GM21786 (cell line): ENCODE data around the gene PITPNC1.
"Not testable (repeated sequence)": the region's sequence is repeated elsewhere in the genome, so short reads cannot be mapped to it uniquely, and the experiment has no call there.

Experiments
- ATAC-seq: cut with Tn5 transposase; IDR thresholded peaks from one replicate; pipeline ENCODE4 v1.9.1; 2021; ENCODE audit not compliant: unreplicated experiment

PITPNC1 gene

DNA sequence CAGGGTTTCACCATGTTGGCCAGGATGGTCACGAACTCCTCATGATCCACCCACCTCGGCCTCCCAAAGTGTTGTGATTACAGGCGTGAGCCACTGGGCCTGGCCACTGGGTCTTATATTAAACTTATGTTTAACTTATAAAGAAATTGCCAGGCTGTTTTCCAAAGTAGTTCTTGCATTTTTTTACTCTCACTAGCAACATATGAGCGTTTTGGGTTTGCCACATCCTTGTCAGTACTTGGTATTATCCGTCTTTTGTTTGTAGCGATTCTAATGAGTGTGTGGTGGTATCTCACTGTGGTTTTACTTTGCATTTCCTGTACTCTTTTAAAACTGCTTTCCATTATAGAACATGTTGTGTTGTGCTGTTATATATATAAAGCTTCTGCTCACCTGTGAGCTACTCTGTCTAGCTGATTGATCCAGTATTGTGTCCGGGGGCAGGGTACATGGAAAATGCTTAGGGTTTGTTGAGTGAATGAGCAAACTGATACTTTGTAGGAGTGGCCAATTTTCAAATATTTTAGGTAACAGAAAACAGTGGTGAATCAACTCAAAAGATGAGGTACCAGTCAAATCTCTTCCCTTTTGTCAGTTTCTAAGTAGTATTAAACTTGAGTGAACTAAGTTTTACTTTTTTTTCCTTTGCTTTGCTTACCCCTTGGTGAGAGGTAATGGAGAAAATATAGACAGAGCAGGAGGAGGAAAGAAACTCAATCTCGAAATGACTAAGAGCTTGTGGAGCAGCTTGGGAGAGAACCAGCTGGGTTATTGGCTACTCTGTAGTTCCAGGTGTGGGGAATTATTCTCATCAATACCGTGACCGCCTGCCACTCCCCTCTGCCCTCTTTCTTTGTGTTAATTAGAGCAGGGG lies 75.8 kb downstream of the PITPNC1 start:
- ATAC-seq, result no peak

DNA sequence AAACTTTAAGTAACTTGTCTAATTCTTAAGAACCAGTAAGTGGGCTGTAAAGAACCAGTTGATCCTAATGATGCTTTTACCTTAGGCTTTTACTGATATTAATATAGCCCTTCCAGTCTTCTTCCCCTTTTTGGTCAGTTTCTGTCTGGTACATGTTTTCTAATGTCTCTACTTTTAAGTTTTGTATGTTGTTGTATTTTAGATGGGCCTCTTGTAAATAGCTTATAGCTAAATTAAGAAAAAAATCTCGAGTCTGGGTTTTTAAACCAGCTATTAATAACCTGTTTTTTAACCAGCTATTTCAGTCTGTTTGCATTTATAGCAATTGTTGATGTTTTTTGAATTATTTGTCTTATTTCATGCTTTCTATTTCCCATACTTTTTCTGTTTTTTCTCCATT lies 79.0 kb downstream of the PITPNC1 start:
- ATAC-seq, result no peak

DNA sequence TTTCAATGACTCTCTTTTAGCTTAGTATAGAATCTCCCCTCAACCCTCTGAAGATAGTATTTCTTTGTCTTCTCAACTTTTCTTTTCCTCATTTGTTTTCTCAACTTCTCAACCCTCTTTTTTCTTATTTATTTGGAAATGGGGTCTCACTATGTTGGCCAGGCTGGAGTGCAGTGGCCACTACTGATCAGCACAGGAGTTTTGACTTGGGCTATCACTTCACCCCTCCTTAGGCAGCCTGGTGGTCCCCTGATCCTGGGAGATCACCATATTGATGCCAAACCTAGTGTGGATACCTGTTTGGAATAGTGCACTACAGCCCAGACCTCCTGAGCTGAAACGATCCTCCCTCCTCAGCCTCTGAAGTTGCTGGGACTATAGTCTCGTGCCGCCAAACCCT lies 79.8 kb downstream of the PITPNC1 start:
- no peak for ATAC-seq

DNA sequence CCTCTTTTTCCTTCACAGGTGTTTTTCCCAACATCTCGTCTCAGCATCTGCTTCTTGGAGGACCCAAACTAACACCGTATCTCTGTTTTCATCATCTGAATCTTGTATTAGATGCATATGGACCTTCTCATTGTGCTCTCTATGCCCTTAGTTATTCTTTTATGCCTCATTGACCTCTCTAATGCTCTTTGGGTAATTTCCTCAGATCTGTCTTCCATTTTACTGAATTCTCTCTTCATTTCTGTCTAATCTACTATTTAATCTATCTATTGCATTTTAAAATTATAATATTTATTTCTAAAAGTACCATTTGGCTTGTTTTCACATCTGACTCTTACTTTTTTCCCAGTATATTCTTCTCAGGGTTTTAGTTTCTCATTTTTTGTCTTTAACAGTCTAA lies 81.1 kb downstream of the PITPNC1 start:
- ATAC-seq, result no peak

DNA sequence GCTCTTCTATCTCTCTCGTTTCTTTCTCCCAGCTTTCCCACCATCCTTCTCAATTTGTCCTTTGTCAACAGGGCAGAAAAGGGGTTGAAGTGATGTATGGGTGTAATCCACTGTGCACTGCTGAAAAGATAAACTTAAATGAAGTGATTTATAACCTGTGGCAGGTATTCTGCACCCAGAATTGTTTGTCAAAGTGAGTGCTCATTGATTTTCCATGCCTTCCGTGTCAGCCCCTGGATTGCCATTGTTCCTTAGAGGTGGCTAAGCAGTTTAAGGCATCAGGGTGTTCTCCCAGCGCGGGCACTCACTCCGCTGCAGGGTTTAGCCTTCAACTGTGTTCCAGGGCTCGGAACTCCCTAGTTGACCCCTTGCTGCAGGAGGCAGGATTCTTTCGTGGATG lies 82.9 kb downstream of the PITPNC1 start:
- no peak for ATAC-seq

DNA sequence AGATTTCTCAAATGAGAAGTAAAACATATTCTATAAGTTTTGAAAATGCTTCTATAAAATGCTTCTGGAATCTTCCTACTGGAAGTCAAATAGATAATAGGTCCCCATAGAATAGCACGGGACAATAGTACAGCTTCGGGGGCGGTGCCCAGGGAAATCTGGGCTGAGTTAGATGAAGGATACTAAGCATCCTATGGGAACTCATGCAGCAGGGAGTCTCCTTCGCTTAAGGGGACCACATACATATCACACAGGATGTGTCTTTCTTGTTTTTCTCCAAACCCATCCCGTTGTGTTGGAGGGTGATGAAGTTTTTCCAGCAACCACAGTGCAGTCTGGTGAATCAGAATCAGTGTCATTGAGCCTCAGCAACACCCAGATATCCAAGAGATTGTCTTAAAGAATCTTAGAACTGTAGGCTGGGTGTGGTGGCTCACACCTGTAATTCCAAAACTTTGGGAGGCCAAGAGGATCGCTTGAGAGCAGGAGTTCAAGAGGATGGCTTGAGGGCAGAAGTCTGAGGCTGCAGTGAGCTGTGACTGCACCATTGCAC lies 84.2 kb downstream of the PITPNC1 start:
- no peak for ATAC-seq

DNA sequence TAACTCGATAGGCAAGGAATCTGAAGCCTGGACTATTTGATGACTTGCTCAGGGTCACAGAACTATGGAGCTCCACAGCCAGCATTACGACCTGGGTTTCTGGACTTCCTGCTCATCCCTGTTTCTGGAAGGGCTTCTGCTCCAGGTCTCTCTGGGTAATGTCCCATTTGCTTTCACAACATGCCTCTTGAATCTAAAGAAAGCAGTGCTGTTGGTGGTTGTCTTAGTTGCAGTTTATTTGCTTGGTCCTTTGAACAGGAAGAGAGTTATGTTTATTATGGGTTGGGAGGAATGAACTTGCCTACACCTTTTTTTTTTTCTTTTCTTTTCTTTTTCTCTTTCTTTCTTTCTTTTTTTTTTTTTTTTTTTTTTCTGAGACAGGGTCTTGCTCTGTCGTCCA lies 84.8 kb downstream of the PITPNC1 start:
- no peak for ATAC-seq

DNA sequence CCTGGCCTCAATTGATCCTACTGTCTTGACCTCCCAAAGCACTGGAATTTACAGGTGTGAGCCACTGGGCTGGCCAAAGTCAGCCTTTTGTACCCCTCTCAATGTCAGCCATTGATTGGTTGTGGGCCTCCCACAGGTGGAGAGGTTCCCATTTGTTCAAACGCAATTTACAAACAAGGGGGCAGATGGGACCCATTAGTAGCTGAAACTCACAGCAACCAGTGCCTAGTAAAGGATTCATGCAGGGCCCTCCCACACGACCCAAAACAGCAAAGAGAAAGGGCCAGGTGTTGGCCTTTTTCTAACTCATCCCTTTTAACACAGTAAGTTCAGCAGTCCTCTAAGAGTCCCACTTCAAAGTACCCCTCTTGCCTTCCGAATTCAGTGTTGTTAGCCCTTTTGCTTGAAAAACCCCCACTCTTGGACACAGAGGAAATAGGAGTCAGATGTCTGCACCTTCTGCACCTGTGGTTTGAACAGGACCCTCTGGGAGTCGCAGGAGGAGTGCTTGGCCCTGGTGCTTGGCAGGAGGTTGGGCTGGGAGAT lies 89.2 kb downstream of the PITPNC1 start:
- ATAC-seq, result no peak

DNA sequence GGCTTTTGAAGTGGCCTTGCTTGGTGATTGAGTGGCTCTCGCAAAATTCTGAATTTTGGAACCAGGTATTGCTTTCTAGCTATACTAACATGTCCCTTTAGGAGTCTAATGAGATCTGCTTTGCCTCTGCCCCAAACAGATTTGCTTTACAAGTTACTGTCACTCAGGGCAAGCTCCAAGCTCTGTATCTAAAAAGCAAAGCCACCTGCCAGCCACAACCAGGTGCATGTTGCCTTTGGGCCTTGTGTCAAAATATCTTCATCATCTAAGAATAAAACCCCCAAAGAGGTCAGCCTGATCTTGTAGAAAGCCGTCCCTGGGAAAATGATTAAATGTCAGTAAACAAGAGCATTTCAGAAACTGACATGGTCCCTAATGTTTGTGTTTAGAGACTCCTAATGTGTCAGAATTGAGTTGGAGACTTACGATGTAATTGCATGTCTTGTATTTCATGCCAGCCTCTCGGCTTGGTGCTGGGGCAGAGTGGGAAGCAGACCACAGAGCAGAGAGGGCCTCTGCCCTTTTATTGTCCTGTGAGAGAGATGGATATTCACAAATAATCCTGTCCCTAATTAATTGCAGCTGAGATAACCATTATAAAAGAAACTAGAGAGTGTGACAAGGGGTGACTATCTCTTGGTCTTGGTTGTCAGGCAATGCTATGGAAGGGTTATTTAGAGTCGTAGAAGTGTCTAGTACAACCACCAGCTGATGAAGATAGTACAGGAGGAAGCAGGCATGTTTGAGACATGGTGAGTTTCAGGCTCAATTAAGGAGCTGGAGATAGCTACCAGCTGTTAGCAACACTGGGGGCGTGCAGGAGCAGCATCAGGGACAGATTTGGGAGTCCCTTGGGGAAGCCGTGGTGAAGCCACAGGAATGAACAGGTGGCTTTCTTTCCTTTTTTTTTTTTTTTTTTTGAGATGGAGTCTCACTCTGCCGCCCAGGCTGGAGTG lies 90.7 kb downstream of the PITPNC1 start:
- peak; percentile 56 for ATAC-seq

DNA sequence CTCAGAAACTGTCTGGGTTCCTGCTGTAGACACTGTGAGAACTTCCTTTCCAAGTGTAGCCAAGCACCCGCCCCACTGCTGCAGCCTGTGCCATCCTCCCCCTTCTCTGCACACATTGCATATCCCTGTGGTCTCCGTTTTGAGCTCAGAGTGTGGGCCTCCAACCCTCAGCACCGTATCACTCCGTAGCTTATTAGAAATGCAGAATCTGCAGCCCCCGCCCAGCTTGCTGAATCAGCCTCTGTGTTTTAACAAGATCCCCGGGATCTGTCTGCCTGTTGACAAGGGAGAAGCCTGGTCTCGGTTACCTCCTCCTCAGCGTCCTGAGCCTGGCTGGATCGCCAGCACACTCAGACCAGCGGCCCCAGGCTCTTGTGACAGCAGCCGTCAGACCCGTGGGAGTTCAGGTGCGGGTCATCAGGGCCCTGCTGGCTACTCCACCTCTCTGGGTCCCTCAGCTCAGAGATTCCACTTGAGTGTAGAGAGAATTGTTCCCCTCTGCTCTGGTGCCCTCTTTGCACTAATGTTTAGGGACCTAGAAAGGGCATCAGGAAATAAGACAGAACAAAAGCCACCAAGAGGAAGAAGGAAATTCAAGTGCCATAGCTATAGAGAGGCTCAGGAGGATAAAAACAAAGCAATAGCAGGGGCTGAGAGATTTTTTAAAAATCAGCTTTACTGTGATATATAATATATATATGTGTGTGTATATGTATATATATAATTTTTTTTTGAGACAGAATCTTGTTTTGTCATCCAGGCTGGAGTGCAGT lies 92.3 kb downstream of the PITPNC1 start:
- no peak for ATAC-seq

DNA sequence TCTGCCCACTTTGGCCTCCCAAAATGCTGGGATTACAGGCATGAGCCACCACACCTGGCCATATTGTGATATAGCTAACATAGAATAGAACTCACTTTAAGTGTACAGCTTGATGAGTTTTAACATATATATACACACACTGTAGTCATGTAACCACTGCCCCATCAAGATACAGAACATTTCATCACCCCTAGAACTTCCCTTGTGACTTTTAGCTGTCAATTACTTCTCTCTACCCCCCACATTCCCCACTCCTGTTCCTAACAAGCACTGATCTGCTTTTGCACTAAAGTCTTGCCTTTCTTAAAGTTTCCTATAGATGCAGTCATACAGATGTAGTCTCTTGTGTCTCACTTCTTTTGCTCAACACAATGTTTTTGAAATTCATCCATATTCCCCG lies 93.1 kb downstream of the PITPNC1 start:
- ATAC-seq, result no peak

DNA sequence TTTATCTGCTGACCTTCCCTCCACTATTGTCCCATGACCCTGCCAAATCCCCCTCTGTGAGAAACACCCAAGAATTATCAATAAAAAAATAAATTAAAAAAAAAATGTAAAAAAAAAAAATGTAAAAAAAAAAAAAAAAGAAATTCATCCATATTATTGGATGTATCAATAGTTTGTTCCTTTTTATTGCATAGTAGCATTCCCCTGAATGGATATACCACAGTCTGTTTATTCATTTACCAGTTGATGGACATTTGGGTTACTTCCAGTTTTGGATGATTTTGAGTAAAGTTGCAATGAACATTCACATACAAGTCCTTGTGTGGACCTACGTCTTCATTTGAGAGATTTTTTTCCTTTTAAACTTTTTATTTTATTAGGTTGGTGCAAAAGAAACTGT lies 94.0 kb downstream of the PITPNC1 start:
- ATAC-seq, result no peak

DNA sequence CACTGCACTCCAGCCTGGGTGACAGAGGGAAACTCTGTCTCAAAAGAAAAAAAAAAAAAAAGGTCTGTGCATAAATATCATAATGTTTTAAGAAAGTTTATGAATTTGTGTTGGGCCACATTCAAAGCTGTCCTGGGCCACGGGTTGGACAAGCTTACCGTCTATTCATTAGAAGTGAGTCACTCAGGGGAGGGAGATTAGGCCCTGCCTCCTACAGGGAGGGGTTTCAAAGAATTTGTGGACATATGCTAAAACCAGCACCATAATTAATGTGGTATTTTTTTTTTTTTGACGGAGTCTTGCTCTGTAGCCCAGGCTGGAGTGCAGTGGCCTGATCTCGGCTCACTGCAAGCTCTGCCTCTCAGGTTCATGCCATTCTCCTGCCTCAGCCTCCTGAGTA lies 95.5 kb downstream of the PITPNC1 start:
- not testable (repeated sequence) for ATAC-seq

DNA sequence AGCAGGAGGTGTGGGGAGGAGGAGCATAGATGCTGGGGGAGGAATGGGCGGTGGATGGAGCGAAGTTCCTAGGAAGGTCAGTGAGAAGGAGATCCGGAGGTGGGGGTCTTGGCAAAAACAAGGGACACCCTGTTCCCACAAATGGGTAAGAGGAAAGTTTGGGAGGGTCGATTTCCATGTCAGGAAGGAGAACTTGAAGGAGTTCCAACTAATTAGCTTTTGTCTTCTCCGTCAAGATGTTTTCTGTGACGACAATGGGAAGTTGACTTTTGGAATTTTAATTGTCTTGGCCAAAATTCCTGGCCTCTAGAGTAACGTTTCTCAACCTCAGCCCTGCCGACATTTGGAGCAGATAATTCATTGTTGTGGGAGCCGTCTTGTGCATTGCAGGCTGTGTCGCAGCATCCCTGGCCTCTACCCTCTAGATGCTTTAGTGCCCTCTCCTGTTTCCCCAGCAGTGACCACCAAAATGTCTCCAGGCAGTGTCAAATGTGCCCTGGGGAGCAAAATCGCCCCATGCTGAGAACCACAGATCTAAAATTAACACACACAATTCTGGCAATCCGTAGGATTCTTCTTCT lies 97.1 kb downstream of the PITPNC1 start:
- ATAC-seq, result no peak

DNA sequence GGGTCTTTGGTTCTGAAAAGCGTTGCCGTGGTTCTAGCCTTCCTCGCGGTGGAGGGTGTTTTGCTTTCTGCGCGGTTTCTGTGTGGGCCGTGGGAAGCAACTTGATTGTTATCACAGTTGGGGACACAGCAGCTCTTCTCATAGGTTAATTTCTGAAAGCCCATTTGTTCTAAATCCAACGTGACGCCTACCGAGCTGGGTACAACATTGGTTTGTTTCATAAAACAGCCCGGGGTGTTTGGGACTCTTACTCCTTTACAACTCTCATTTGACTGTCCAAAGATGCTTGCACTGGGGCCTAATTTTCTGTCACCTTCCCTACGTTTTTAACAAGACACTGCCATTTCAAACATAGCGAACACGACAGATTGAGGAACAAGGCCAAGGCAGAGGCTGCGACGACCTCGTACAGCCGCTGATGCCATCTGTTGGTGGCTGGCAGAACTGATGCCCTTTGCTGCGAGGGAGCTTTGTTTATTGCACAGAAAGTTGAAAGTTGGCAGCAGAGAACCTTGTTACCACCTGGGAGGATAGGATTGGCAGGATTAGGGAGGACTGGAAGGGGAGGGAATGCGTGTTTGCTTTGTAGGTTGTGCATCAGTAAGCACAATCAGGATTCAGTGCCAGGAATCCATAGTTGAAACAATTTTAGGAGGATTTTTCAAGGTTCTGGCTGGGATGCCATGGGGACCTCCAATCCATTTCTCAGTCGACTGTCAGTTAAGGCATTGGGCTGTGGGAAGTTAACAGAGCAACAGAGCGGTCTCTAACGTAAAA lies 98.3 kb downstream of the PITPNC1 start:
- peak; percentile 71 for ATAC-seq

DNA sequence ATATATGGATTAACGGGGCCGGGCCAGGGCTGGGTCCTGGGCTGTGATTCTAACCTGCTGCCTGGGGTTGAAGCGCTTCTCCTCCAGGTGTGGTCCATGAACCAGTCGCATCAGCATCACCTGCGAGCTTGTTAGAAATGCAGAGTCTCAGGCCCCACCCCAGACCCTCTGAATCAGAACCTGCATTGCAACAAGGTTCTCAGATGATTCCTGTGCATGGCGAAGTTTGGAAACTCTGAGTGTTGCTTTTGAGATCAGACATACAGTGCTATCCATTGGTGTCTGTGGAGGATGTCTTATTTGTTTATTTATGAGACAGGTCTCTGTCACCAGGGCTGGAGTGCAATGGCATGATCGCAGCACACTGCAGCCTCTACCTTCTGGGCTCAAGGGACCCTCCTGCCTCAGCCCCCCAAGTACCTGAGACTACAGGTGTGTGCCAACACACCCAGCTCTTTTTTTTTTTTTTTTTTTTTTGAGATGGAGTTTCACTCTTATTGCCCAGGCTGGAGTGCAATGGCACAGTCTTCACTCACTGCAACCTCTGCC lies 99.8 kb downstream of the PITPNC1 start:
- ATAC-seq, result no peak

DNA sequence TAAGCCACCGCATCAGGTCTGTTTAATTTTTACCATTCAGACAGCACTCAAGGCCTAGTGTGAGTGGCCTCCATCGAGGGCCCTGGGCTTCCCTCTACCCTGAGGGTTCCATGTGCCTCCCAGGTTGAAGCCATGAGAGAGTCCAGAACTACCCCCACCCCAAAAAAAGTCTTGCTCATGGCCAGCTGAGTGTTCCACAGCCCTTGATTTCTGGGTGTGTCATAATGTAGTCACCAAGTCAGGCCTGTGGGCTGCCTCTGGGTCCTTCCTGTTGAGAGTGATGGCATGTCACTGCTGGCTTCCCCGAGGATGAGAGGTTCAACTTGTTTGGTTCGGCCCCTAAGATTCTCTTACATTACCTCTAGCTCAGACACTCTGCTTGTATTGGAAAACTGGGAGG lies 100.6 kb downstream of the PITPNC1 start:
- ATAC-seq, result no peak

DNA sequence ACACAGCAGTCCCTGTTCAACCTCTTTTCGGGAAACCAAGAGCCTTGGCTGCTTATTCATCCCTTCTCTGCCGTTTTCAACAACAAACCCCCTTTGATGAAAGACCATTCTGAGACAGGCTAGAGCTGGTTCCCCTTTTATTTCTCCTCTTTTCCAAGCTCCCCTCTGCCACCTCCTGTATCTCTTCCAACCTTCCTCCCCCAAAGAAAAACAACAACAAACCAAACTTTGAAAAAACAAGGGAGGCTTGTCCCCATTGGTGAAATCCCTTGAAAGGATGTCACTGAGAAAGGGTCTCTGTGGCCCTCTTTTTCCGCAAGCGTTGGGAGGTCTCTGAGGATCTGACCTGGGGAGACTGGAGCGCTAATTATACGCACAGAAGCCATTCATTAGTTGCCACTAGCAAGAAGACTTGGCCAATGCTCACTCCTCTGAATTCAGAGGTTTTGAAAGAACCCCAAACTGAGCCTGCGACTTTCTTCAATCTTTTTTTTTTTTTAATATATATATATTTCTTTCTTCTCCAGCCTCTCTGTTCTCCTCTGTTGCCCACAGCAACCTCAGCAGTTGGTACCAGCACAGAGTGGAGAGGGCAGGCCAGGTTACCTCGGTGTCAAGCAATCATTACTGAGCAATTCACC lies 101.4 kb downstream of the PITPNC1 start:
- ATAC-seq, result no peak

DNA sequence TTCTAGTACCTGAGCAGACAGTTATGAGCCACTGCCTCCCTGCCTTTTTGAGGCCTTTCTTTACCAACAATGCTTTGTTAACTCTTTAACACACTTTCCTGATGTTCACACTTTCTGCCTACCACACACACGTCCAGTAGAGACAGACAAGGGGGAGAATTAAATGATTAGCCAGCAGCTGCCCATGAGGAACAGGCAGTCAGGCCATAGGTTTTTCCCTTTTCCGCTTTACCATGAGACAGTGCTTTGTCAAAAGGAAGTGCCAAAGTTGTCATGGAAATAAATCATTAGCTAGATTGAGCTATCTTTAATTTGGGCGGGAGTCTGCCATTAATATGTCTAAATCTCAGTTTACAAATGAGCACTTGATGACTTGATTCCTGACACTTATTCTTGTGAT lies 102.1 kb downstream of the PITPNC1 start:
- ATAC-seq, result no peak
